Central memory CD8-positive, alpha-beta T cell (primary cell): ENCODE results near the gene FRMPD3.

Experiments used
- ATAC-seq: fragments of 150-1000 bp; cut with Tn5 transposase; replicated peaks from 2 replicates; pipeline ENCODE4 v1.10.0; 2022; ENCODE audit warnings: mild to moderate bottlenecking, moderate FRiP score, moderate number of reproducible peaks; ENCODE audit not compliant: poor library complexity, severe bottlenecking; ENCODE audit errors: extremely low read depth
- DNase-seq, 2 donors: peaks; one replicate each; pipeline ENCODE4 v3.0.0; 2021; ENCODE audit warnings: low spot score in 2 of 2
- H3K27ac Mint-ChIP-seq: one replicate; pipeline ENCODE4 v1.8.0; 2022; ENCODE audit warnings: low read depth, mild to moderate bottlenecking, moderate library complexity, mixed read lengths
- H3K27me3 Mint-ChIP-seq: one replicate; pipeline ENCODE4 v1.8.0; 2022; ENCODE audit warnings: mixed read lengths
- H3K36me3 Mint-ChIP-seq: one replicate; pipeline ENCODE4 v1.8.0; 2022; ENCODE audit warnings: mild to moderate bottlenecking, moderate library complexity, mixed read lengths; ENCODE audit not compliant: insufficient read depth
- H3K4me1 Mint-ChIP-seq: one replicate; pipeline ENCODE4 v1.8.0; 2022; ENCODE audit warnings: mixed read lengths
- H3K4me3 Mint-ChIP-seq: one replicate; pipeline ENCODE4 v1.8.0; 2022; ENCODE audit warnings: mild to moderate bottlenecking, moderate library complexity, mixed read lengths
- H3K9me3 Mint-ChIP-seq: one replicate; pipeline ENCODE4 v1.8.0; 2022; ENCODE audit warnings: mixed read lengths

FRMPD3 gene

GRCh38 chrX:107448998-107449835 lies at the start of gene FRMPD3:
FRMPD3 (plus strand) TSS chrX:107449652; CDS start chrX:107526589, 76,937 bp downstream.
- peak within 1 kb of the TSS; percentile 83 for H3K4me3 Mint-ChIP-seq
- H3K4me1 Mint-ChIP-seq: peaks cover 29% of the 10 kb centered on the region
- H3K36me3 Mint-ChIP-seq: peaks cover 14% of the 10 kb centered on the region
- DNase-seq: peak in 1 of 2 donors; percentile 10
- no peak for ATAC-seq
- H3K9me3 Mint-ChIP-seq: no peaks in the 10 kb centered on the region
- H3K27ac Mint-ChIP-seq: peak within 1 kb of the TSS; percentile 89
- peaks cover 7% of the 10 kb centered on the region for H3K27me3 Mint-ChIP-seq

- Mint-ChIP-seq H3K36me3 (no peaks in the 10 kb centered on the region), H3K27me3 (peaks cover 10% of the 10 kb centered on the region), H3K4me1 (no peaks in the 10 kb centered on the region), H3K4me3 (no peak overlapping the region), H3K9me3 (no peaks in the 10 kb centered on the region), H3K27ac (no peak overlapping the region)
- ATAC-seq (no peak), DNase-seq (no peak)
These were observed 28.9 kb upstream of the FRMPD3 start for GRCh38 chrX:107420571-107420970.

GRCh38 chrX:107421337-107421861 lies 28.1 kb upstream of the FRMPD3 start:
- H3K4me3 Mint-ChIP-seq: no peak overlapping the region
- H3K27me3 Mint-ChIP-seq: peaks cover 10% of the 10 kb centered on the region
- DNase-seq (no peak), ATAC-seq (no peak)
- no peaks in the 10 kb centered on the region for H3K36me3 Mint-ChIP-seq
- no peaks in the 10 kb centered on the region for H3K4me1 Mint-ChIP-seq
- no peak overlapping the region for H3K27ac Mint-ChIP-seq
- H3K9me3 Mint-ChIP-seq: no peaks in the 10 kb centered on the region

GRCh38 chrX:107429090-107429489 lies 20.4 kb upstream of the FRMPD3 start:
- no peak overlapping the region for H3K4me3 Mint-ChIP-seq
- no peaks in the 10 kb centered on the region for H3K36me3 Mint-ChIP-seq
- no peaks in the 10 kb centered on the region for H3K27me3 Mint-ChIP-seq
- no peaks in the 10 kb centered on the region for H3K9me3 Mint-ChIP-seq
- H3K27ac Mint-ChIP-seq: no peak overlapping the region
- no peak for ATAC-seq
- H3K4me1 Mint-ChIP-seq: no peaks in the 10 kb centered on the region
- no peak for DNase-seq

GRCh38 chrX:107440187-107440586 lies 9.3 kb upstream of the FRMPD3 start:
- Mint-ChIP-seq H3K36me3 (peaks cover 2% of the 10 kb centered on the region), H3K27me3 (peaks cover 10% of the 10 kb centered on the region), H3K4me3 (no peak overlapping the region), H3K27ac (no peak overlapping the region), H3K4me1 (no peaks in the 10 kb centered on the region), H3K9me3 (no peaks in the 10 kb centered on the region)
- DNase-seq (no peak), ATAC-seq (no peak)

- no peak for DNase-seq
- no peak for ATAC-seq
- no peak overlapping the region for H3K4me3 Mint-ChIP-seq
- no peak overlapping the region for H3K27ac Mint-ChIP-seq
- no peaks in the 10 kb centered on the region for H3K9me3 Mint-ChIP-seq
- peaks cover 2% of the 10 kb centered on the region for H3K36me3 Mint-ChIP-seq
- no peaks in the 10 kb centered on the region for H3K4me1 Mint-ChIP-seq
- peaks cover 10% of the 10 kb centered on the region for H3K27me3 Mint-ChIP-seq
These were observed 8.8 kb upstream of the FRMPD3 start for GRCh38 chrX:107440692-107441091.

GRCh38 chrX:107442914-107443527 lies 6.4 kb upstream of the FRMPD3 start:
- Mint-ChIP-seq H3K4me3 (no peak overlapping the region), H3K36me3 (peaks cover 2% of the 10 kb centered on the region), H3K27me3 (peaks cover 10% of the 10 kb centered on the region), H3K4me1 (no peaks in the 10 kb centered on the region), H3K27ac (no peak overlapping the region), H3K9me3 (no peaks in the 10 kb centered on the region)
- ATAC-seq: no peak
- no peak for DNase-seq

GRCh38 chrX:107445146-107445545 lies 4.3 kb upstream of the FRMPD3 start:
- ATAC-seq: no peak
- H3K4me1 Mint-ChIP-seq: peaks cover 7% of the 10 kb centered on the region
- peaks cover 10% of the 10 kb centered on the region for H3K27me3 Mint-ChIP-seq
- no peak overlapping the region for H3K4me3 Mint-ChIP-seq
- no peak for DNase-seq
- no peaks in the 10 kb centered on the region for H3K9me3 Mint-ChIP-seq
- H3K27ac Mint-ChIP-seq: no peak overlapping the region
- H3K36me3 Mint-ChIP-seq: peaks cover 2% of the 10 kb centered on the region

GRCh38 chrX:107445631-107446030 lies 3.8 kb upstream of the FRMPD3 start:
- H3K4me1 Mint-ChIP-seq: peaks cover 12% of the 10 kb centered on the region
- no peak overlapping the region for H3K27ac Mint-ChIP-seq
- no peaks in the 10 kb centered on the region for H3K9me3 Mint-ChIP-seq
- ATAC-seq (no peak), DNase-seq (no peak)
- H3K36me3 Mint-ChIP-seq: peaks cover 7% of the 10 kb centered on the region
- H3K27me3 Mint-ChIP-seq: peaks cover 10% of the 10 kb centered on the region
- no peak overlapping the region for H3K4me3 Mint-ChIP-seq

- DNase-seq: no peak
- Mint-ChIP-seq H3K27ac (no peak overlapping the region), H3K4me3 (no peak overlapping the region), H3K27me3 (peaks cover 10% of the 10 kb centered on the region), H3K9me3 (no peaks in the 10 kb centered on the region), H3K36me3 (peaks cover 14% of the 10 kb centered on the region), H3K4me1 (peaks cover 29% of the 10 kb centered on the region)
- ATAC-seq: no peak
These were observed 1.8 kb upstream of the FRMPD3 start for GRCh38 chrX:107447642-107448041.

- DNase-seq: no peak
- ATAC-seq: no peak
- no peaks in the 10 kb centered on the region for H3K9me3 Mint-ChIP-seq
- H3K4me1 Mint-ChIP-seq: peaks cover 29% of the 10 kb centered on the region
- peaks cover 10% of the 10 kb centered on the region for H3K27me3 Mint-ChIP-seq
- H3K27ac Mint-ChIP-seq: peak overlapping the region; percentile 73
- H3K36me3 Mint-ChIP-seq: peaks cover 14% of the 10 kb centered on the region
- peak overlapping the region; percentile 83 for H3K4me3 Mint-ChIP-seq
These were observed 841 bp upstream of the FRMPD3 start for GRCh38 chrX:107448625-107448997.

- H3K9me3 Mint-ChIP-seq: no peaks in the 10 kb centered on the region
- H3K27me3 Mint-ChIP-seq: no peaks in the 10 kb centered on the region
- H3K27ac Mint-ChIP-seq: peak overlapping the region; percentile 89
- peak overlapping the region; percentile 83 for H3K4me3 Mint-ChIP-seq
- peak; percentile 13 to 62 for DNase-seq
- peaks cover 29% of the 10 kb centered on the region for H3K4me1 Mint-ChIP-seq
- ATAC-seq: peak; percentile 56
- peaks cover 14% of the 10 kb centered on the region for H3K36me3 Mint-ChIP-seq
These were observed 1.5 kb downstream of the FRMPD3 start for GRCh38 chrX:107450823-107451509.
